ENCODE data around the gene MCRIP2. TPM values are rescaled to one million over a fixed set of nuclear protein-coding genes. Genes with fewer than 3 reads are reported as not detected.
A peak's percentile ranks its signal among the peaks of the same experiment; 100 is the strongest.

MCRIP2 gene
- total and polyA plus RNA-seq, 4 donors = 16.3 to 97.3 (median 61.4) TPM

DNA sequence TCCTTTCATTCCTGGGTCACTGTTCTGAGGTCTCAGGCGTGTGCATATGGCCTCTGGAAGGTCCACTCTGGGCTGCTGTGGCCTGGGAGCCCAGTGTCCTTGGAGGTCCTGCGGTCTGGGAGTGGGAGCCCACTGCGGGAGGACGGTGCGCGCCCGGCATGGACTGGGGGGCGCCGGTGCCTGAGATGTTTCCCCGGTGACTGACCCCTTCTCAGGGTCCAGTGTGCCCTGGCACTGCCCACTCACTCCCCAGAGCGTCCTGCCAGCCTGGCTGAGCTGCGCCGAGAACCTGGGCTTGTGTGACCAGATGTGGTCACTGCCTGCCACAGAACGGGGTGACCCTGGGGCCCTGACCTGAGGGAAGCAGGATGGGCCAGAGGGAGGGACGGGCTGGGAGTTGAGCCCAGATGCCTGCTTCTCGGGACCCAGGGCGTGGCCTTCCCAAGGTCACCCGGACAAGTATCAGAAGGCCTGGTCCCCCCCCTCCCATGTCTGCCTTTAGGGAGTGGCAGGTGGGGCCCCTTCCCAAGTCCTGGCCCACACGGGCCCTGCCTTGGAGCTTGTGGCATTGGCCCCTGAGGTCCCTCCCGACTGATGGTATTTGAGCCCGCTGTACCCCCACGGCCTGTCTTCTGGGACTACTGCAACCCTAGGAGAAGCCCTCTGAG lies 32.7 kb downstream of the MCRIP2 start:
- H3K4me3 ChIP-seq (ENCODE audit: low read depth in 1 of 3, low read length in 3 of 3) = no peak overlapping the region
- TF ChIP-seq YY1 (IDR thresholded peaks at IDR 0.05) = no peak
- no peak for TF ChIP-seq RXRA (IDR thresholded peaks at IDR 0.05)
- no peak for TF ChIP-seq HNF4A (conservative IDR thresholded peaks at IDR 0.05)
- TF ChIP-seq, protein P1, sequence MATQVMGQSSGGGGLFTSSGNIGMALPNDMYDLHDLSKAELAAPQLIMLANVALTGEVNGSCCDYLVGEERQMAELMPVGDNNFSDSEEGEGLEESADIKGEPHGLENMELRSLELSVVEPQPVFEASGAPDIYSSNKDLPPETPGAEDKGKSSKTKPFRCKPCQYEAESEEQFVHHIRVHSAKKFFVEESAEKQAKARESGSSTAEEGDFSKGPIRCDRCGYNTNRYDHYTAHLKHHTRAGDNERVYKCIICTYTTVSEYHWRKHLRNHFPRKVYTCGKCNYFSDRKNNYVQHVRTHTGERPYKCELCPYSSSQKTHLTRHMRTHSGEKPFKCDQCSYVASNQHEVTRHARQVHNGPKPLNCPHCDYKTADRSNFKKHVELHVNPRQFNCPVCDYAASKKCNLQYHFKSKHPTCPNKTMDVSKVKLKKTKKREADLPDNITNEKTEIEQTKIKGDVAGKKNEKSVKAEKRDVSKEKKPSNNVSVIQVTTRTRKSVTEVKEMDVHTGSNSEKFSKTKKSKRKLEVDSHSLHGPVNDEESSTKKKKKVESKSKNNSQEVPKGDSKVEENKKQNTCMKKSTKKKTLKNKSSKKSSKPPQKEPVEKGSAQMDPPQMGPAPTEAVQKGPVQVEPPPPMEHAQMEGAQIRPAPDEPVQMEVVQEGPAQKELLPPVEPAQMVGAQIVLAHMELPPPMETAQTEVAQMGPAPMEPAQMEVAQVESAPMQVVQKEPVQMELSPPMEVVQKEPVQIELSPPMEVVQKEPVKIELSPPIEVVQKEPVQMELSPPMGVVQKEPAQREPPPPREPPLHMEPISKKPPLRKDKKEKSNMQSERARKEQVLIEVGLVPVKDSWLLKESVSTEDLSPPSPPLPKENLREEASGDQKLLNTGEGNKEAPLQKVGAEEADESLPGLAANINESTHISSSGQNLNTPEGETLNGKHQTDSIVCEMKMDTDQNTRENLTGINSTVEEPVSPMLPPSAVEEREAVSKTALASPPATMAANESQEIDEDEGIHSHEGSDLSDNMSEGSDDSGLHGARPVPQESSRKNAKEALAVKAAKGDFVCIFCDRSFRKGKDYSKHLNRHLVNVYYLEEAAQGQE (IDR thresholded peaks at IDR 0.05) = no peak
- TF ChIP-seq FOXA2 (IDR thresholded peaks at IDR 0.05) = no peak
- TF ChIP-seq GABPA (IDR thresholded peaks at IDR 0.05 in 1 of 2, conservative IDR thresholded peaks at IDR 0.05 in 1 of 2) = no peak
- no peak for TF ChIP-seq SP1 (IDR thresholded peaks at IDR 0.05)
- H3K36me3 ChIP-seq (ENCODE audit: control insufficient read depth in 4 of 4, insufficient read depth in 3 of 4, low read depth in 1 of 4, low read length in 3 of 4) = peaks cover 5 to 37% (median 19%) of the 10 kb centered on the region in 4 donors
- DNase-seq (ENCODE audit: low spot score) = no peak
- no peaks in the 10 kb centered on the region for H3K9me3 ChIP-seq (ENCODE audit: control insufficient read depth in 4 of 4, low read length in 3 of 4)
- WGBS = 85% methylated on average over 22 of the region's 22 CpGs
- no peak overlapping the region for H3K9ac ChIP-seq (ENCODE audit: low read depth in 1 of 2, low read length in 2 of 2)
- H3K4me1 ChIP-seq (ENCODE audit: control insufficient read depth in 4 of 4, insufficient read depth in 4 of 4, low read length in 3 of 4) = peaks cover 5 to 27% (median 14%) of the 10 kb centered on the region in 4 donors
- no peak overlapping the region for H3K27ac ChIP-seq (ENCODE audit: low read depth in 1 of 2, low read length in 2 of 2)
- H3K27me3 ChIP-seq (ENCODE audit: control insufficient read depth in 4 of 4, insufficient read depth in 4 of 4, low read length in 3 of 4) = no peaks in the 10 kb centered on the region

GRCh38 chr16:674968-675883 lies 33.6 kb downstream of the MCRIP2 start, which contains the start of gene RHBDL1:
Gene RHBDL1, plus strand, starts transcription at chr16:675671. Its CDS starts 120 bp downstream, at chr16:675791.
- Histone ChIP-seq H3K4me1 (ENCODE audit: control insufficient read depth in 4 of 4, insufficient read depth in 4 of 4, low read length in 3 of 4) (peaks cover 6 to 28% (median 15%) of the 10 kb centered on the region in 4 donors), H3K4me3 (ENCODE audit: low read depth in 1 of 3, low read length in 3 of 3) (peak within 1 kb of the TSS in 1 of 3 donors; percentile 47), H3K27me3 (ENCODE audit: control insufficient read depth in 4 of 4, insufficient read depth in 4 of 4, low read length in 3 of 4) (no peaks in the 10 kb centered on the region), H3K27ac (ENCODE audit: low read depth in 1 of 2, low read length in 2 of 2) (no peak within 1 kb of the TSS), H3K9ac (ENCODE audit: low read depth in 1 of 2, low read length in 2 of 2) (no peak within 1 kb of the TSS), H3K9me3 (ENCODE audit: control insufficient read depth in 4 of 4, low read length in 3 of 4) (no peaks in the 10 kb centered on the region), H3K36me3 (ENCODE audit: control insufficient read depth in 4 of 4, insufficient read depth in 3 of 4, low read depth in 1 of 4, low read length in 3 of 4) (peaks cover 5 to 34% (median 19%) of the 10 kb centered on the region in 4 donors)
- 9% methylated on average over 73 of the region's 73 CpGs for WGBS
- TF ChIP-seq, protein P2, sequence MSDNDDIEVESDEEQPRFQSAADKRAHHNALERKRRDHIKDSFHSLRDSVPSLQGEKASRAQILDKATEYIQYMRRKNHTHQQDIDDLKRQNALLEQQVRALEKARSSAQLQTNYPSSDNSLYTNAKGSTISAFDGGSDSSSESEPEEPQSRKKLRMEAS (IDR thresholded peaks at IDR 0.05) = no peak
- no peak for TF ChIP-seq EGR1 (IDR thresholded peaks at IDR 0.05; ENCODE audit: low read depth in 2 of 2)
- no peak for TF ChIP-seq RAD21 (IDR thresholded peaks at IDR 0.05)
- TF ChIP-seq HNF4A (conservative IDR thresholded peaks at IDR 0.05) = no peak
- TF ChIP-seq, protein P3, sequence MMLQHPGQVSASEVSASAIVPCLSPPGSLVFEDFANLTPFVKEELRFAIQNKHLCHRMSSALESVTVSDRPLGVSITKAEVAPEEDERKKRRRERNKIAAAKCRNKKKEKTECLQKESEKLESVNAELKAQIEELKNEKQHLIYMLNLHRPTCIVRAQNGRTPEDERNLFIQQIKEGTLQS (IDR thresholded peaks at IDR 0.05) = no peak
- DNase-seq (ENCODE audit: low spot score) = no peak
